GM12892 (cell line): Measurements from ENCODE around the gene SERPINA12.

Experiments used
- POLR2A ChIP-seq: IDR thresholded peaks from 2 replicates; pipeline ENCODE4 v1.6.1; 2011; ENCODE audit warnings: low read depth, low read length, control low read depth
- POLR2AphosphoS5 ChIP-seq: IDR thresholded peaks from 2 replicates; pipeline ENCODE4 v1.6.1; 2011; ENCODE audit warnings: low read depth, low read length, control low read depth

- TF ChIP-seq POLR2A (no peak), POLR2AphosphoS5 (no peak)
Measured at GRCh38 chr14:94521375-94522114, 12.3 kb upstream of the SERPINA12 start.
